Thyroid gland (tissue), 4 donors: ENCODE results near the gene OTUD5. TPM values are rescaled to one million over a fixed set of nuclear protein-coding genes. Genes with fewer than 3 reads are reported as not detected.
A peak's percentile ranks its signal among the peaks of the same experiment; 100 is the strongest.

Experiments used
- DNase-seq, 2 donors: peaks; one replicate each; pipeline ENCODE4 v3.0.0-alpha.2; 2019
- H3K27ac ChIP-seq, 3 donors: fragments of 200-600 bp; sonication (generic); 1 replicate in 2 of 3; 2 replicates in 1 of 3; pipeline ENCODE4 v1.5.1; 2016 to 2019; ENCODE audit warnings: mild to moderate bottlenecking in 1 of 3, moderate library complexity in 1 of 3
- H3K27me3 ChIP-seq: fragments of 200-600 bp; sonication (generic); one replicate; pipeline ENCODE4 v1.5.1; 2019
- H3K36me3 ChIP-seq, 2 donors: fragments of 200-600 bp; sonication (generic); one replicate each; pipeline ENCODE4 v1.5.1; 2016 to 2019
- H3K4me1 ChIP-seq, 2 donors: fragments of 200-600 bp; sonication (generic); one replicate each; pipeline ENCODE4 v1.5.1; 2017 to 2019
- H3K4me3 ChIP-seq, 3 donors: fragments of 200-600 bp; sonication (generic); replicated peaks in 1 of 3; 1 replicate in 2 of 3; 2 replicates in 1 of 3; pipeline ENCODE4 v1.5.1; 2016; ENCODE audit warnings: mild to moderate bottlenecking in 1 of 3
- H3K9me3 ChIP-seq: fragments of 200-600 bp; sonication (generic); one replicate; pipeline ENCODE4 v1.5.1; 2017
- CTCF ChIP-seq, 6 experiments: fragments of 200-600 bp in 3 of 6; fragments of 450-650 bp in 3 of 6; sonication (generic) in 3 of 6; IDR thresholded peaks; one replicate each; pipeline ENCODE4 v1.5.1; 2016 to 2019; ENCODE audit warnings: antibody characterized with exemption in 6 of 6, mild to moderate bottlenecking in 2 of 6, inconsistent platforms in 1 of 6, moderate library complexity in 1 of 6
- POLR2A ChIP-seq, 2 donors: fragments of 450-650 bp; IDR thresholded peaks; one replicate each; pipeline ENCODE4 v1.6.1; 2017; ENCODE audit warnings: antibody characterized with exemption in 2 of 2, mild to moderate bottlenecking in 2 of 2, moderate library complexity in 1 of 2
- WGBS, 2 donors: methylation state at CpG; one replicate each; pipeline ENCODE4 v1.1.5; 2017; 5-methylcytosine and 5-hydroxymethylcytosine counted together
- intact Hi-C: fragments of 100-400 bp; cut with DNase I; formaldehyde crosslinking; loops from one replicate; pipeline ENCODE4 v1.15.1; 2023
- total RNA-seq, 4 donors: library from RNA; depleted of rRNA; stranded (reverse); fragments of >200 nt; gene quantifications; one replicate each; pipeline ENCODE4 v1.2.3, GENCODE V29; 2016

Gene OTUD5
- total RNA-seq, 4 donors from 2014 or later = 33.9 to 52.4 (median 43.3) TPM

DNA sequence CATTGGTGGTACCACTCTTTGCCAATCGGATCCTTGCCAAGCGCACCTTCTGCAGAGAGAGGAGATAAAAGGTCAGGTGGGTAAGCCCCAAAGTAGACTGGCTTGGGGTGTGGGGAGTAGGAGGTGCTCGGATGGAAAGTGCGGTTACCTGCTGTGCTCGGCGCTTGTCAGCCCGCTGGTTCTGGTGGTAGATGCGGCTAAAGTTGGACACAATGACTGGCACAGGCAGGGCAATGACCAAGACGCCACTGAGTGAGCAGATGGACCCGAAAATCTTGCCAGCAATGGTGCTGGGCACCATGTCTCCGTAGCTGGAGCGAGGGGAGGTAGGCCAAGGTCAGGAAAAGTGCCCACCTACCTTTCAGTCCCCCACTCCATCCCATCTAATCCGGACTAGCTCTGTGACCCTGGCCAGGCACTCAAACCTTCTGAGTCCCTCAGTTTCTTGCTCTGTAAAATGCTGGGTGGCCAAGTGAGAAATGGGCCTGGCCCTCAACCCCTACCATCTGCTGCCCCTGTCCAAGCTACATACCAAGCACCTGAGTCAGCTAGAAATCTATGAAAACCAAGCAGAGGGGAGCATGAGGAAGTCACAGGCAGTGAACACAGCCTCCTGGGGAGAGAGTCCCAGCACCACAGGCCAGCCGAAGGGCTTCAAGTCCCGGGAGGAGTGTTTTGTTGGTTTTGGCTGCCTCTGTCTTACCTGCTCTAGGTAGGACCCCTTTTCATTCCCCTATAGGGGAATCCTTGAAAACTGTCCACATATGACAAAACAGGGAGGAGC is 9.6 kb upstream of the OTUD5 start:
- H3K4me1 ChIP-seq = peaks cover 3 to 5% of the 10 kb centered on the region in 2 donors
- 86 to 93% methylated on average over 9 to 14 of the region's 15 CpGs for WGBS, 2 donors
- DNase-seq = peak; percentile 22 to 23
- no peaks in the 10 kb centered on the region for H3K27me3 ChIP-seq
- no peak overlapping the region for H3K4me3 ChIP-seq
- no peaks in the 10 kb centered on the region for H3K36me3 ChIP-seq
- intact Hi-C loops = no loop called here
- TF ChIP-seq POLR2A (IDR thresholded peaks at IDR 0.05) (no peak), CTCF (IDR thresholded peaks at IDR 0.05) (no peak)
- no peaks in the 10 kb centered on the region for H3K9me3 ChIP-seq
- H3K27ac ChIP-seq = no peak overlapping the region

DNA sequence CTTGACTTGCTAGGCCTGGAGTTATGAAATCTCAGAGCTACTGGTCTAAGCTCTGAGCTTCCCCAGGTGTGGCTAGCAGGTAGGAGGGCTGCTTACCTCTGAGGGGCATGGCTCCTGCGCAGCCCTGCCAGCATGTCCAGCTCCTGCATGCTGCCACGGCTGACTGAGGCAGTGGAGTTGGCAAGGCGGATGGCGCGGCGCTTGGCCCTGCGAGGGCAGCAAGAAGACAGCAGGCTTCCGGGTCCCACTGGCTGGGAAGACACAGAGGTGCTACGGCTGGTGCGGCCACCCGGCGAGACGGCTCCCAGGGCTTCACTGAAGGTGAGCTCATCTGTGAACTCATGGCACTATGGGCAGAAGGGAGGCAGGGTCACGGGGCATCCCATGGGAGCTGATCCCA is 8.6 kb upstream of the OTUD5 start:
- 93 to 94% methylated on average over 6 to 8 of the region's 14 CpGs for WGBS, 2 donors
- Histone ChIP-seq H3K4me1 (no peaks in the 10 kb centered on the region), H3K27ac (no peak overlapping the region), H3K4me3 (no peak overlapping the region), H3K36me3 (no peaks in the 10 kb centered on the region), H3K27me3 (no peaks in the 10 kb centered on the region), H3K9me3 (no peaks in the 10 kb centered on the region)
- DNase-seq = no peak
- intact Hi-C loops = no loop called here
- no peak for TF ChIP-seq CTCF (IDR thresholded peaks at IDR 0.05)
- TF ChIP-seq POLR2A (IDR thresholded peaks at IDR 0.05) = no peak

GRCh38 chrX:48961585-48962091 is 4.2 kb upstream of the OTUD5 start:
- Histone ChIP-seq H3K4me1 (peaks cover 0 to under 1% of the 10 kb centered on the region in 2 donors), H3K36me3 (no peaks in the 10 kb centered on the region), H3K27ac (no peak overlapping the region), H3K27me3 (no peaks in the 10 kb centered on the region), H3K9me3 (no peaks in the 10 kb centered on the region), H3K4me3 (no peak overlapping the region)
- no peak for DNase-seq
- 46 to 63% methylated on average over 2 to 5 of the region's 5 CpGs for WGBS, 2 donors
- TF ChIP-seq POLR2A (IDR thresholded peaks at IDR 0.05) (no peak), CTCF (IDR thresholded peaks at IDR 0.05) (no peak)
- intact Hi-C loops = no loop called here

DNA sequence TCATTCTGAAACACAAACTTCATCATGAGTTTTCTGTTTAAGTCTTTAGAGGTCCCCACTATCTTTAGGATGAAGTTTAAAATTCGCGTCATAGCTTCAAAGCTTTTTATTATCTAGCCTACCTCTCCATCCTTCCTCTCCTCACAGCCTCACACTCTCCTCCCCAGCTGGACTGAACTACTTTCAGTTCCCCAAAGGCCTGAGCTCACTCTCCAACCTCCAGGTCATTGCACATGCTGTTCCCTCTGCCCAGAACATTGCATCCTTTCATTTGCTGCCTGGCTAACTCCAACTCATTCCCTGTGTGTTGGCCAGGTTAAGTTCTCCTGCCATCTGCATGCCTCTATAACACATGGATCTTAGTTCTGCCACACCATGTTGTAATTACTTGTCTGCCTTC is 2.9 kb upstream of the OTUD5 start:
- H3K4me1 ChIP-seq = peaks cover 3 to 10% of the 10 kb centered on the region in 2 donors
- H3K4me3 ChIP-seq = no peak overlapping the region
- 83 to 93% methylated on average over 2 of the region's 2 CpGs for WGBS, 2 donors
- intact Hi-C loops = no loop called here
- H3K9me3 ChIP-seq = no peaks in the 10 kb centered on the region
- no peaks in the 10 kb centered on the region for H3K27me3 ChIP-seq
- TF ChIP-seq POLR2A (IDR thresholded peaks at IDR 0.05) (no peak), CTCF (IDR thresholded peaks at IDR 0.05) (no peak)
- no peak overlapping the region for H3K27ac ChIP-seq
- no peak for DNase-seq
- H3K36me3 ChIP-seq = no peaks in the 10 kb centered on the region

GRCh38 chrX:48958635-48959094 is 1.3 kb upstream of the OTUD5 start:
- Histone ChIP-seq H3K36me3 (no peaks in the 10 kb centered on the region), H3K9me3 (no peaks in the 10 kb centered on the region), H3K4me3 (peak overlapping the region in 2 of 3 donors; percentile 26 to 30), H3K4me1 (peaks cover 3 to 22% of the 10 kb centered on the region in 2 donors), H3K27ac (peak overlapping the region; percentile 78 to 94 (median 89)), H3K27me3 (no peaks in the 10 kb centered on the region)
- 0 to 1% methylated on average over 13 to 21 of the region's 21 CpGs for WGBS, 2 donors
- TF ChIP-seq POLR2A (IDR thresholded peaks at IDR 0.05) (no peak), CTCF (IDR thresholded peaks at IDR 0.05) (no peak)
- intact Hi-C loops = no loop called here
- peak; percentile 24 to 37 for DNase-seq
